Endodermal cell (in vitro differentiated cells): ENCODE measurements around the gene AEBP1. TPM values are rescaled to one million over a fixed set of nuclear protein-coding genes. Genes with fewer than 3 reads are reported as not detected.
A peak's percentile ranks its signal among the peaks of the same experiment; 100 is the strongest.

Experiments used
- DNase-seq: peaks from one replicate; pipeline ENCODE4 v3.0.0-alpha.2; 2017
- H3K27ac ChIP-seq: 2 replicates; pipeline ENCODE4 v1.5.1; 2013; ENCODE audit warnings: mild to moderate bottlenecking, low read depth, low read length, moderate library complexity
- H3K27me3 ChIP-seq: 2 replicates; pipeline ENCODE4 v1.6.1; 2013; ENCODE audit warnings: mild to moderate bottlenecking, low read length, moderate library complexity; ENCODE audit not compliant: insufficient read depth, control insufficient read depth, poor library complexity, severe bottlenecking
- H3K36me3 ChIP-seq: 2 replicates; pipeline ENCODE4 v1.7.0; 2013; ENCODE audit warnings: mild to moderate bottlenecking, low read length, moderate library complexity; ENCODE audit not compliant: control insufficient read depth, insufficient read depth
- H3K4me1 ChIP-seq: one replicate; pipeline ENCODE4 v1.7.0; 2013; ENCODE audit warnings: low read length; ENCODE audit not compliant: control insufficient read depth, insufficient read depth
- H3K4me3 ChIP-seq: 2 replicates; pipeline ENCODE4 v1.5.1; 2013; ENCODE audit warnings: mild to moderate bottlenecking, low read length, moderate library complexity
- H3K9ac ChIP-seq: 2 replicates; pipeline ENCODE4 v1.6.1; 2013; ENCODE audit warnings: mild to moderate bottlenecking, low read length, moderate library complexity; ENCODE audit not compliant: poor library complexity, severe bottlenecking; ENCODE audit errors: extremely low read depth
- H3K9me3 ChIP-seq: 2 replicates; pipeline ENCODE4 v1.6.1; 2013; ENCODE audit warnings: mild to moderate bottlenecking, low read length, moderate library complexity; ENCODE audit not compliant: control insufficient read depth
- H3K27ac Mint-ChIP-seq: 2 replicates; pipeline ENCODE4 v1.8.0; 2020; ENCODE audit warnings: mixed read lengths
- H3K27me3 Mint-ChIP-seq: 2 replicates; pipeline ENCODE4 v1.8.0; 2021; ENCODE audit warnings: mild to moderate bottlenecking, mixed read lengths; ENCODE audit not compliant: insufficient read depth
- H3K36me3 Mint-ChIP-seq: 2 replicates; pipeline ENCODE4 v1.8.0; 2020; ENCODE audit warnings: low read depth, mixed read lengths
- H3K4me1 Mint-ChIP-seq: 2 replicates; pipeline ENCODE4 v1.8.0; 2020; ENCODE audit warnings: mixed read lengths
- H3K4me3 Mint-ChIP-seq: 2 replicates; pipeline ENCODE4 v1.8.0; 2020; ENCODE audit warnings: mild to moderate bottlenecking, moderate library complexity, mixed read lengths
- H3K9me3 Mint-ChIP-seq: 2 replicates; pipeline ENCODE4 v1.8.0; 2020; ENCODE audit warnings: mild to moderate bottlenecking, mixed read lengths
- CTCF ChIP-seq: fragments of 200-600 bp; sonication (generic); conservative IDR thresholded peaks from 2 replicates; pipeline ENCODE4 v1.5.0; 2021; ENCODE audit warnings: antibody characterized with exemption, mild to moderate bottlenecking
- WGBS, 2 experiments: methylation state at CpG; one replicate each; pipeline versions ENCODE4 v1.1.5 to v1.1.7; 2013; ENCODE audit warnings: missing lambda C conversion rate in 2 of 2, mixed read lengths in 1 of 2; ENCODE audit not compliant: insufficient coverage in 1 of 2, insufficient read length in 1 of 2; 5-methylcytosine and 5-hydroxymethylcytosine counted together
- total RNA-seq, 2 donors: library from RNA; stranded (reverse); fragmentation: NEBNext Ultra II Directional in 1 of 2; extraction: Animal tissue kit (Norgen Biotek cat#: 25700) in 1 of 2; gene quantifications; 2 replicates in 1 of 2; 3 replicates in 1 of 2; pipeline ENCODE4 v1.2.1, GENCODE V29; 2021

Gene AEBP1
- total RNA-seq, 2 donors from 2014 or later, result 55.2 to 65.8 TPM

- DNase-seq, result no peak
- H3K27me3 Mint-ChIP-seq, result peaks cover 17% of the 10 kb centered on the region
- no peaks in the 10 kb centered on the region for H3K4me1 ChIP-seq
- WGBS, 2 experiments, result 94 to 99% methylated on average over 3 of the region's 3 CpGs
- no peaks in the 10 kb centered on the region for H3K9me3 Mint-ChIP-seq
- H3K27me3 ChIP-seq, result no peaks in the 10 kb centered on the region
- H3K4me3 ChIP-seq, result no peak overlapping the region
- H3K9ac ChIP-seq, result no peak overlapping the region
- no peak overlapping the region for H3K27ac ChIP-seq
- H3K4me1 Mint-ChIP-seq, result no peaks in the 10 kb centered on the region
- H3K36me3 ChIP-seq, result no peaks in the 10 kb centered on the region
- H3K9me3 ChIP-seq, result no peaks in the 10 kb centered on the region
- H3K4me3 Mint-ChIP-seq, result no peak overlapping the region
- TF ChIP-seq CTCF, result no peak
- no peaks in the 10 kb centered on the region for H3K36me3 Mint-ChIP-seq
- no peak overlapping the region for H3K27ac Mint-ChIP-seq
Observed at GRCh38 chr7:44086627-44087026, 17.5 kb upstream of the AEBP1 start.

- H3K9ac ChIP-seq, result no peak overlapping the region
- H3K36me3 ChIP-seq, result no peaks in the 10 kb centered on the region
- no peaks in the 10 kb centered on the region for H3K9me3 Mint-ChIP-seq
- H3K4me3 ChIP-seq, result no peak overlapping the region
- WGBS, 2 experiments, result 83 to 88% methylated on average over 18 to 20 of the region's 20 CpGs
- peaks cover 13% of the 10 kb centered on the region for H3K27me3 Mint-ChIP-seq
- no peaks in the 10 kb centered on the region for H3K36me3 Mint-ChIP-seq
- DNase-seq, result no peak
- H3K4me1 Mint-ChIP-seq, result peaks cover 4% of the 10 kb centered on the region
- no peak for TF ChIP-seq CTCF
- no peaks in the 10 kb centered on the region for H3K9me3 ChIP-seq
- no peak overlapping the region for H3K4me3 Mint-ChIP-seq
- H3K4me1 ChIP-seq, result no peaks in the 10 kb centered on the region
- no peak overlapping the region for H3K27ac ChIP-seq
- H3K27ac Mint-ChIP-seq, result no peak overlapping the region
- H3K27me3 ChIP-seq, result no peaks in the 10 kb centered on the region
Observed at GRCh38 chr7:44087911-44088838, 16.0 kb upstream of the AEBP1 start.

GRCh38 chr7:44093102-44093641 lies 11.0 kb upstream of the AEBP1 start:
- 90 to 95% methylated on average over 6 of the region's 6 CpGs for WGBS, 2 experiments
- H3K9me3 Mint-ChIP-seq, result no peaks in the 10 kb centered on the region

More at GRCh38 chr7:44093102-44093641, 11.0 kb upstream of the AEBP1 start:
- Histone ChIP-seq H3K27ac (no peak overlapping the region), H3K36me3 (no peaks in the 10 kb centered on the region), H3K9ac (no peak overlapping the region), H3K4me1 (no peaks in the 10 kb centered on the region), H3K9me3 (no peaks in the 10 kb centered on the region), H3K27me3 (no peaks in the 10 kb centered on the region), H3K4me3 (no peak overlapping the region)
- peaks cover 4% of the 10 kb centered on the region for H3K4me1 Mint-ChIP-seq
- no peak overlapping the region for H3K4me3 Mint-ChIP-seq
- no peak for TF ChIP-seq CTCF
- peaks cover 6% of the 10 kb centered on the region for H3K27me3 Mint-ChIP-seq
- no peaks in the 10 kb centered on the region for H3K36me3 Mint-ChIP-seq
- H3K27ac Mint-ChIP-seq, result peak overlapping the region; percentile 21
- DNase-seq, result no peak
